Uterine smooth muscle cell (primary cell): ENCODE data around the gene TM4SF18. TPM values are rescaled to one million over a fixed set of nuclear protein-coding genes. Genes with fewer than 3 reads are reported as not detected.

ENCODE experiments used
- total RNA-seq: library from RNA; depleted of rRNA; stranded (reverse); fragments of >200 nt; gene quantifications from 2 replicates; pipeline ENCODE4 v1.2.3, GENCODE V29; 2014

The TM4SF18 gene
- 0.22 and 0.37 TPM in 2 replicates for total RNA-seq

GRCh38 chr3:149333176-149333859, at the start of gene TM4SF18:
Gene TM4SF18 (minus strand): TSS chr3:149333636. CDS start chr3:149333382, 254 bp downstream.

GRCh38 chr3:149377408-149378364, 44.2 kb upstream of the TM4SF18 start, which contains the start of gene TM4SF1:
Gene TM4SF1 (minus strand): TSS chr3:149377649. CDS start chr3:149377547, 102 bp downstream.

Other genes with a start within 250 kb of the TM4SF18 start
- 58.2 and 74.6 TPM in 2 replicates for gene HLTF, start 247.1 kb downstream of the TM4SF18 start, total RNA-seq
- 37.4 and 42.0 TPM in 2 replicates for gene HPS3, start 204.0 kb downstream of the TM4SF18 start, total RNA-seq
- gene CP, start 111.8 kb downstream of the TM4SF18 start, total RNA-seq, result not detected in 2 replicates
- 65.1 and 287 TPM in 2 replicates for gene TM4SF1, start 44.0 kb upstream of the TM4SF18 start, total RNA-seq
- not detected in 2 replicates for gene TM4SF4, start 141.1 kb upstream of the TM4SF18 start, total RNA-seq